HEK293T (cell line): Measurements from ENCODE around the gene ZPBP2.

Source experiments
- FOXM1 ChIP-seq: fragments of 450-650 bp; IDR thresholded peaks from 2 replicates; pipeline ENCODE4 v1.6.1; 2017; ENCODE audit warnings: mild to moderate bottlenecking, borderline replicate concordance
- L3MBTL2 ChIP-seq: fragments of 450-650 bp; conservative IDR thresholded peaks from 2 replicates; pipeline ENCODE4 v1.6.1; 2016; ENCODE audit warnings: mild to moderate bottlenecking

DNA sequence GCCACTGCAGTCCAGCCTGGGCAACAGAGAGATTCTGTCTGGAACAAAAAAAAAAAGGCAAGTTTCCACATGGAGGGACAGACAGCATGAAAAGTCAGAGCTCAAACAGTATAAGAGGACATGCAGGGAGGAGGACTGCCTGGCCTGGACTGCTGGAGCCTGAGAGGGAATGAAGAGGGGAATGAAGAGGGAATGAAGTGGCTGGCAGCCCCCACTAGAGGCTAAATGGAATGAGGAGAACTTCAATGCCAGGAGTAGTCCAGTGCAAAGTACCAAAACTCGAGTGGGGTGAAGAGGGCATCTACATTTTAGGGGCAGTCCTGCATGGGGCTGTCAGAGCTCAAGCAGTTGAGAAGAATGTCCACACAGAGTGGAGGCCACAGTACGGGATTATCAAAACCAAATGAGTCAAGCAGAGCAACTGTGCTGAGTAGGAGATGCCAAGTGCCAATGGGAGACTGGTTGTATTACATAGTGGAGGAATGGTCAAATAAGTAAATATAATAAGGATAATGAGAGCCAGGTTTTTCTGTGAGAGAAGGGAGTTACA, 26.8 kb upstream of the ZPBP2 start:
- TF ChIP-seq L3MBTL2 (no peak), FOXM1 (no peak)
